ENCODE measurements around the gene LVRN.

DNA sequence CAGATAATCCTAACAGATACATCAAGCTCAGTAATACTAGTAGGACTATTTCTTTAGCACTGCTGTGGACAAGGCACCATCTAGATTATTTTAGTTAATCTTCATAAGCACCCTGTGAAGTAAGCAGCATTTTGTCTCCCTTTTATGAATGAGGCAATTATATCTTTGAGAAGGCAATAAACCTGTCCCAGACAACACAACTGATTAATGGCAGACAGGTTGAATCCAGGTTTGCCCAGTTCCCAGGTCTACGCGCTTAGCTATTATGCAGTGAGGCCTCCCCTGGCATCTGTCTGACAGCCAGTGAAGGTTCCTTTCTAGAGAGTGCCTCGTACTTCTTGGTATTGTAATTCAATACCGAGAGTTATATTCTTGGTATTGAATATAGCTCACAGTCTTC is 9.7 kb upstream of the LVRN start:
- TF ChIP-seq, protein P1, sequence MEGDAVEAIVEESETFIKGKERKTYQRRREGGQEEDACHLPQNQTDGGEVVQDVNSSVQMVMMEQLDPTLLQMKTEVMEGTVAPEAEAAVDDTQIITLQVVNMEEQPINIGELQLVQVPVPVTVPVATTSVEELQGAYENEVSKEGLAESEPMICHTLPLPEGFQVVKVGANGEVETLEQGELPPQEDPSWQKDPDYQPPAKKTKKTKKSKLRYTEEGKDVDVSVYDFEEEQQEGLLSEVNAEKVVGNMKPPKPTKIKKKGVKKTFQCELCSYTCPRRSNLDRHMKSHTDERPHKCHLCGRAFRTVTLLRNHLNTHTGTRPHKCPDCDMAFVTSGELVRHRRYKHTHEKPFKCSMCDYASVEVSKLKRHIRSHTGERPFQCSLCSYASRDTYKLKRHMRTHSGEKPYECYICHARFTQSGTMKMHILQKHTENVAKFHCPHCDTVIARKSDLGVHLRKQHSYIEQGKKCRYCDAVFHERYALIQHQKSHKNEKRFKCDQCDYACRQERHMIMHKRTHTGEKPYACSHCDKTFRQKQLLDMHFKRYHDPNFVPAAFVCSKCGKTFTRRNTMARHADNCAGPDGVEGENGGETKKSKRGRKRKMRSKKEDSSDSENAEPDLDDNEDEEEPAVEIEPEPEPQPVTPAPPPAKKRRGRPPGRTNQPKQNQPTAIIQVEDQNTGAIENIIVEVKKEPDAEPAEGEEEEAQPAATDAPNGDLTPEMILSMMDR (IDR thresholded peaks at IDR 0.05; ENCODE audit: low read depth, low read length) = no peak
- no peak for TF ChIP-seq EZH2phosphoT487 (IDR thresholded peaks at IDR 0.05; ENCODE audit: low read depth)
